ENCODE results near the gene AREG. TPM values are rescaled to one million over a fixed set of nuclear protein-coding genes. Genes with fewer than 3 reads are reported as not detected.

AREG gene
- total and polyA plus RNA-seq, 7 donors = 1.1 to 31.9 (median 12.5) TPM

DNA sequence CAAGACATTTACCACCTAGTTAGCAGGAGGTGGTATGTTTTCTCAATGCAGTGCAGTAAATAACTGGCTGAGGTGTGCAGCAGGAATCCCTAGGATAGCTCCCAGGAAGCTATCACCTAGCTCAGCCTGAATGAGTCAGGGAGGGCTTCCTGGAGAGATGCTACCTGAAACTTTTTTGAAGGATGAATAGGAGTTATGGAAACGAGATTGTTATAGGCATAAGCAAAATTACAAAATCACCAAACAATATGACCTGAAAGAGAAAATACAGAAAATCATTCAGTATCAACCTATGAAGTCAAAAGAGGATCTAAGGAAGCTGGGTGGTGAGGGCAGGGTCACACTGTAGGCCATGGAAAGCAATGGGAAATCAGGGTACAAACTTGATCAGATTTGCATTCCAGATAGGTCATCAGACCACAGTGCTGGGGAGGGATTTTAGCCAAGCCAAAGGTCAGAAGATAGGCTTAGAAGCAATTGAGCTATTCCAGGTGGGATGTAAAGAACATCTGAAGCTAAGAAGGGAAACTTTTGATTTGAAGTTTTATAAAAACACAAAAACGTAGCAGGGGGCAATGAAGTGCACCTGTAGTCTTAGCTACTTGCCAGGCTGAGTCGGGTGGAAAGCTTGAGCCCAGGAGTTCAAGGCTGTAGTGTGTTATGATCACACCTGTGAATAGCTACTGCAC, 11.3 kb downstream of the AREG start:
- Histone ChIP-seq H3K27ac (no peak overlapping the region), H3K4me1 (no peaks in the 10 kb centered on the region), H3K36me3 (no peaks in the 10 kb centered on the region), H3K4me3 (no peak overlapping the region), H3K27me3 (no peaks in the 10 kb centered on the region), H3K9me3 (peaks cover 0 to 2% (median 0%) of the 10 kb centered on the region in 4 donors)
- WGBS, 2 donors = 63 to 75% methylated on average over 3 of the region's 3 CpGs
- no peak for DNase-seq
- intact Hi-C loops (cut with DNase I) = no loop called here
- TF ChIP-seq EP300 (IDR thresholded peaks at IDR 0.05) = no peak
- TF ChIP-seq POLR2AphosphoS5 (IDR thresholded peaks at IDR 0.05) = no peak
- TF ChIP-seq POLR2A (IDR thresholded peaks at IDR 0.05) = no peak
- no peak for TF ChIP-seq CTCF (IDR thresholded peaks at IDR 0.05)

DNA sequence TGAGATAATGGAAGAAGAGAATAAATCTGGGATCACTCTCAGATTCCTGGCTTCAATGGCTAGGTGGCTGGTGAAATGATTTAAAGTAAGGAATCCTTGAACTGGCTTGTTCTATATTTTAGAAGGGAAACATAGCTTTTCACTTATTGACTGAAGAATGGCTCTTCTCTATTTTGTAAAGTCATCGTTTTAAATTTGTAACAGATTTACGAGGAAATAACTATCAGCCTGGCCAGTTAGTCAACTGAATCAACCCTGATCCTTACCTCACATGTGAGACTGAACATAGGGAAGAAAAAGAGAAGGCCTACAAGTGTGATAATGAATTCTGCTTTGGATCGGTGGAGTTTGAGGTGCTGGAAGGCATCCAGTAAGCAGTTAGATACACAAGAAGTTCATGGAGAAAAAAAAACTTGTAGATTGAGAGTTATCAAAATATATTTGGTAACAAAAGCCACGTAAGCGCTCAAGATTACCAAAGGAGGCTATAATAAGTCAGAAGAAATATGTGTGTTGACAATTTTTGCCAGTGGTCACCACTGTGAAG, 12.0 kb downstream of the AREG start:
- Histone ChIP-seq H3K27ac (no peak overlapping the region), H3K27me3 (no peaks in the 10 kb centered on the region), H3K36me3 (no peaks in the 10 kb centered on the region), H3K4me3 (no peak overlapping the region), H3K4me1 (no peaks in the 10 kb centered on the region), H3K9me3 (peaks cover 0 to 2% (median 0%) of the 10 kb centered on the region in 4 donors)
- no peak for DNase-seq
- no peak for TF ChIP-seq EP300 (IDR thresholded peaks at IDR 0.05)
- no peak for TF ChIP-seq CTCF (IDR thresholded peaks at IDR 0.05)
- TF ChIP-seq POLR2AphosphoS5 (IDR thresholded peaks at IDR 0.05) = no peak
- intact Hi-C loops (cut with DNase I) = no loop called here
- 92 to 93% methylated on average over 5 of the region's 5 CpGs for whole genome bisulfite sequencing, 2 donors

GRCh38 chr4:74460833-74461232, 15.9 kb downstream of the AREG start:
- Histone ChIP-seq H3K9me3 (peaks cover 0 to 3% (median 1%) of the 10 kb centered on the region in 4 donors), H3K27ac (no peak overlapping the region), H3K27me3 (no peaks in the 10 kb centered on the region), H3K36me3 (no peaks in the 10 kb centered on the region), H3K4me3 (no peak overlapping the region), H3K4me1 (no peaks in the 10 kb centered on the region)
- intact Hi-C loops (cut with DNase I) = no loop called here
- no peak for TF ChIP-seq EP300 (IDR thresholded peaks at IDR 0.05)
- no peak for TF ChIP-seq CTCF (IDR thresholded peaks at IDR 0.05)
- no peak for TF ChIP-seq POLR2A (IDR thresholded peaks at IDR 0.05)
- TF ChIP-seq POLR2AphosphoS5 (IDR thresholded peaks at IDR 0.05) = no peak
- DNase-seq = no peak

DNA sequence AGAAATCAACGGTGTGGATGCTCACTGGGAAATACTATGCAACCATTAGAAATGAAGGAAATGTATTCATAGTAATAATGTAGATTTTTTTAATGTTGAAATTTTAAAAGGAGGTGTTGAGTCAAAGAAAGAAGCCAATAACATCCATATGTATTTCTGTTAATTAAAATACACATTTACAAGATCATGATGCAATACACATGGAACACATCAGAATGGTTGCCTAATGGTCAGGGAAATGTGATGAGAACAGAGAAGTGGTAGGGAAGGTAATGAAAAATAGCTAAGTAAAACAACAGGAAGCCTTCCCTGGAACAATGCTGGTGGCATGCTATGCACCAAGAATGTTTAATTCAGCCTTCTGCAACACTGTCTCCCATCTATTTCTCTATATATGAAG, 18.2 kb downstream of the AREG start:
- intact Hi-C loops (cut with DNase I) = no loop called here
- no peak for DNase-seq
- Histone ChIP-seq H3K36me3 (no peaks in the 10 kb centered on the region), H3K4me3 (no peak overlapping the region), H3K27me3 (no peaks in the 10 kb centered on the region), H3K4me1 (no peaks in the 10 kb centered on the region), H3K27ac (no peak overlapping the region), H3K9me3 (peaks cover 0 to 3% (median 1%) of the 10 kb centered on the region in 4 donors)
- WGBS, 2 donors = 92 to 98% methylated on average over 1 of the region's 1 CpG
- TF ChIP-seq POLR2A (IDR thresholded peaks at IDR 0.05) = no peak
- TF ChIP-seq EP300 (IDR thresholded peaks at IDR 0.05) = no peak
- no peak for TF ChIP-seq CTCF (IDR thresholded peaks at IDR 0.05)
- no peak for TF ChIP-seq POLR2AphosphoS5 (IDR thresholded peaks at IDR 0.05)

- Histone ChIP-seq H3K4me1 (no peaks in the 10 kb centered on the region), H3K27ac (no peak overlapping the region), H3K27me3 (no peaks in the 10 kb centered on the region), H3K9me3 (peaks cover 0 to 3% (median 1%) of the 10 kb centered on the region in 4 donors), H3K36me3 (no peaks in the 10 kb centered on the region), H3K4me3 (no peak overlapping the region)
- no peak for TF ChIP-seq CTCF (IDR thresholded peaks at IDR 0.05)
- no peak for TF ChIP-seq POLR2AphosphoS5 (IDR thresholded peaks at IDR 0.05)
- TF ChIP-seq EP300 (IDR thresholded peaks at IDR 0.05) = no peak
- TF ChIP-seq POLR2A (IDR thresholded peaks at IDR 0.05) = no peak
- intact Hi-C loops (cut with DNase I) = no loop called here
- DNase-seq = no peak
These were observed 19.4 kb downstream of the AREG start for GRCh38 chr4:74464291-74464690.
